NT2/D1 (cell line): ENCODE data around the gene FKBP1B.
"Not testable (repeated sequence)": the region's sequence is repeated elsewhere in the genome, so short reads cannot be mapped to it uniquely, and the experiment has no call there.

Experiments
- DNase-seq: peaks from one replicate; pipeline ENCODE4 v3.0.0-alpha.2; 2011; ENCODE audit warnings: low read depth, low spot score
- H3K27me3 ChIP-seq: 2 replicates; pipeline ENCODE4 v1.6.0; 2011; ENCODE audit warnings: mild to moderate bottlenecking; ENCODE audit not compliant: insufficient read length, insufficient read depth
- H3K36me3 ChIP-seq: 2 replicates; pipeline ENCODE4 v1.6.1; 2011; ENCODE audit warnings: mild to moderate bottlenecking, low read length, mixed read lengths; ENCODE audit not compliant: insufficient read depth, insufficient read length
- H3K4me1 ChIP-seq: 2 replicates; pipeline ENCODE4 v1.5.1; 2011; ENCODE audit not compliant: insufficient read depth, insufficient read length
- H3K4me3 ChIP-seq: 2 replicates; pipeline ENCODE4 v1.5.1; 2011; ENCODE audit warnings: low read depth; ENCODE audit not compliant: insufficient read length
- H3K9ac ChIP-seq: 2 replicates; pipeline ENCODE4 v1.6.0; 2011; ENCODE audit warnings: low read depth; ENCODE audit not compliant: insufficient read length
- H3K9me3 ChIP-seq: 2 replicates; pipeline ENCODE4 v1.5.1; 2011; ENCODE audit warnings: mild to moderate bottlenecking, low read length; ENCODE audit not compliant: insufficient read depth
- SUZ12 ChIP-seq: IDR thresholded peaks from 2 replicates; pipeline ENCODE4 v1.6.1; 2011; ENCODE audit not compliant: insufficient read length, insufficient read depth; ENCODE audit errors: extremely low read depth
- YY1 ChIP-seq: IDR thresholded peaks from 2 replicates; pipeline ENCODE4 v1.6.1; 2011; ENCODE audit not compliant: insufficient read length, insufficient read depth
- ZNF274 ChIP-seq: IDR thresholded peaks from 2 replicates; pipeline ENCODE4 v1.6.1; 2011; ENCODE audit warnings: mild to moderate bottlenecking, low read depth, low read length

Gene FKBP1B

DNA sequence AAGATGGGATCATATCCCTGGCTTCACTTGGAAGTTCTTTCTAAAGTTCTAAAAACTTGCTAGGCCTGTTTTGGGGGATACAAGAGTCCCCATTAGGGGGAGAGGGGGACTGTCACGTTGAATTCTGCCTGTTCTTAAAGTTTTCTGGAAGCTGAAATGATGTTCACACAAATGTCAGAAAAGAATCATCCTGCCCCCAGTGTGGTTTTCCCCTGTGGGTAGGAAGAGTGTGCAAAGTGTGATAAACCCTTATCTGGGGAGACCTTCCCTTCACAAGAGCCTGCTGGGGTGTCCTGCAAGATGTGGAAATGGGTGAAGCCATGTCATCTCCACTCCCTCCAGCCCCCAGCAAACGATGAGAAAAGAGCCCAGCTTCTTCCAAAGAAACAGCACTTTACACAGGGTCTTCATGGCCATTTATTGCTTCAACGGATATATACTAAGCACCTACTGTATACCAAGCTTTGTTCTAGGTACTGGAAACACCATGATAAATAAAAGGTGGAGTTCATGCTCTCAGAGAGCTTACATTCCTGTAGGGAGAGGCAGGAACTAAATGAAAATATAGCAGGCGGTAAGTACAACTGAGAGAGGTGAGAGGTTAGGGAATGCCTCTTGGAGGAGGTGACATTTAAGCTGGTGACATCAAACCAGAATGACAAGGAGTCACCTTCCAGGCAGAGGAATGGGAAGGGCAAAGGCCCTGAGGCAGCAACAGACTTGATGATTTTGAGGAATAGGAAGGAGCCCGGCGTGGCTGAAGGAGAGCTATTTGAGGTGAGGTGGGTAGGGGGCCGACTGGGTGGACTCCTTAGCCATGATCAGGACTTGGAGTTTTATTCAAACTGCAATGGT is 38.1 kb upstream of the FKBP1B start:
- H3K4me1 ChIP-seq, result peaks cover 6% of the 10 kb centered on the region
- no peaks in the 10 kb centered on the region for H3K27me3 ChIP-seq
- DNase-seq, result no peak
- no peak overlapping the region for H3K4me3 ChIP-seq
- H3K36me3 ChIP-seq, result no peaks in the 10 kb centered on the region
- H3K9ac ChIP-seq, result no peak overlapping the region
- H3K9me3 ChIP-seq, result no peaks in the 10 kb centered on the region
- TF ChIP-seq YY1 (no peak), ZNF274 (no peak), SUZ12 (no peak)

DNA sequence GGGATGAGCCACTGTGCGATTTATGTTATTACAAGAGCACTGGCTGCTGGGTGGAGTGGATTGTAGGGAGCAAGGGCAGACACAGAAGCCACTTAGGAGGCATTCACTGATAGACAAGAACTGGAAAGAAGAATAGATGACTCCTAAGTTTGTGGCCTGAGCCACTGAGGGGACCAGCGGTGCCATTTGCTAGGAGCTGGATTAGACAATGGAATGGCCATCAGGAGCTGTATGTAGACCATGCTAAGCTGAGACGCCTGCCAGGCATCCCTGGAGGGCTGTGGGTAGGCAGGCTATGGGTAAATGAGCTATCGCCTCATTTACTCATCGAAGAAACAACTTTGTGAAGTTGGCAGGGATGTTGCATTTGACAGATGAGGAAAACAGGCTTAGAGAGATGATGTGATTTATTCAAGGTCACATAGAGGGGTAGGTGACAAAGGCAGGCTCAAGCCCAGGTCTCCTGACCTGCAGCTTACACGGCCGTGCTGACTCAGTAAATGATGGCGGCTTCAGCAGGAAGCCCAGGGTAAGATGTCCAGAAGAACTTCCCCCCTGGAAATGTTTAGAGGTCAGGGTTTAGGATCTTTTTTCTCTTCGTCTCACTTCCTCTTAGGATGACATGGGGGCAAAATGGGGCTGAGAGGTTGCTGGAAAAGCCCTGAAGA is 36.9 kb upstream of the FKBP1B start:
- peaks cover 6% of the 10 kb centered on the region for H3K4me1 ChIP-seq
- DNase-seq, result no peak
- H3K9ac ChIP-seq, result no peak overlapping the region
- no peak for TF ChIP-seq ZNF274
- TF ChIP-seq YY1, result no peak
- no peak for TF ChIP-seq SUZ12
- H3K27me3 ChIP-seq, result no peaks in the 10 kb centered on the region
- no peaks in the 10 kb centered on the region for H3K9me3 ChIP-seq
- no peaks in the 10 kb centered on the region for H3K36me3 ChIP-seq
- no peak overlapping the region for H3K4me3 ChIP-seq

DNA sequence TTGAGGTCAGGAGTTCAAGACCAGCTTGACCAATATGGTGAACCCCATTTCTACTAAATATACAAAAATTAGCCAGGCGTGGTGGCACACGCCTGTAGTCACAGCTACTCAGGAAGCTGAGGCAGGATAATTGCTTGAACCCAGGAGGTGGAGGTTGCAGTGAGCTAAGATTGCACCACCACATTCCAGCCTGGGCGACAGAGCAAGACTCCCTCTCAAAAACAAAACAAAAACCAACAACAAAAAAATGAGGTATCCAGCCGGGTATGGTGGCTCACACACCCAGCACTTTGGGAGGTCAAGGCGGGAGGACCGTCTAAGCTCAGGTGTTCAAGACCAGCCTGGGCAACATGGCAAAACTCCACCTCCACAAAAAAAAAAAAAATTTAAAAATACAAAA is 34.6 kb upstream of the FKBP1B start:
- H3K36me3 ChIP-seq, H3K9me3 ChIP-seq, H3K27me3 ChIP-seq, H3K4me3 ChIP-seq, H3K9ac ChIP-seq, DNase-seq: not testable (repeated sequence)
- H3K4me1 ChIP-seq, result peaks cover 11% of the 10 kb centered on the region

DNA sequence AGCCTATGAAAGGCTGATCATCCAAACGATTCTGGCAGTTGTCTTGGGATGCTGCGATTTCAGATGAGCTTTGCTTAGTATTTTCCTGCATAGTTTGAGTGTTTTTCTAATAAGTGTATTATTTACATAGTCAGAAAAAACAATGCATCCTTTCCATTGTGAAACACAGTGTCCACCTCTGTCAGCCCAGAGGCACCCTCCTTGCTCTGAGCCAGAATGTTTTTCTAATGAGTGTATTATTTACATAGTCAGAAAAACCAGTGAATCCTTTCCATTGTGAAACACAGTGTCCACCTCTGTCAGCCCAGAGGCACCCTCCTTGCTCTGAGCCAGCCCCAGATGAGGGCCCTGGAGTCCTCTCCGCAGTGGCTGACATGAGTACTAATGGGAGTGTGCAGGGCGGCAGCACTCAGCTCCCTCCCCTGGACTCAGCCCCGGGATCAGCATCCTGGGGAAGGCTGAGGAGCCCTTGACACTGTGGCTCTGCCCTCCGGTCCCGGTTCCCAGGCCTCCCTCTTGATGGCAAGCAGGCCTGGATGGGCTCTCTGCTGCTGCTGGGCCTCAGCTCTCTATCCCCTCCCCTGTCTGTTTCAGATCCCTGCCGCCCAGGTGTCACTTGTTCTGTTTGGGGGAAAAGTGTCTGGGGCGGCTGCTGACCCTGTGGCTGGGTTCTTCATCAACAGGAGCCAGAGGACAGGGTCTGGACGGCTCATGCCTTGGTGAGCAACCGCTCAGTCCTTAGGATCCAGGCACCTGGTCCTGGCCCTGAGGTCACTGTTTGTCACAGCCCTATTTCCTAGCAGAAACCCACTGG is 33.8 kb upstream of the FKBP1B start:
- Histone ChIP-seq H3K4me1 (peaks cover 9% of the 10 kb centered on the region), H3K27me3 (no peaks in the 10 kb centered on the region), H3K4me3 (no peak overlapping the region), H3K36me3 (no peaks in the 10 kb centered on the region), H3K9ac (peak overlapping the region; percentile 50), H3K9me3 (no peaks in the 10 kb centered on the region)
- DNase-seq, result no peak
- TF ChIP-seq ZNF274, result no peak
- no peak for TF ChIP-seq SUZ12
- TF ChIP-seq YY1, result no peak

DNA sequence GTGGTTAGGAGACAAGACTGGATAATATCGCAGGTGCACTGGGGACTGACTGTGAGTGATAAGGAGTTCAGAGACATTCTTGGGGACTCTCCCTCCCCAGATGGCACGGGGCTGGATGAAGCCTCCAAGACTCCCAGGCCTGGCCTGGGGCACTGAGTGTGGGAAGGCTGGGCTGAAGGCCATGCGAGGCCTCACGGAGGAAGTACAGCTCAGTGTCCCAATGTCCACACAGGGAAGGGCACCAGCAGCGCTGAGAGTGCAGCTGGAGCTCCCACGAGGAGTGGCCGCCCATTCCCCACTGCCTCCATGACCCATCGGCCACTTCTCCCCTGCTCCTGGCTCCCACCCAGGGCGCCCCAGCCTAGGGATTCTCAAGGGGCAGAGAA is 33.2 kb upstream of the FKBP1B start:
- peaks cover 12% of the 10 kb centered on the region for H3K4me1 ChIP-seq
- no peak for DNase-seq
- no peak overlapping the region for H3K4me3 ChIP-seq
- H3K36me3 ChIP-seq, result no peaks in the 10 kb centered on the region
- no peak overlapping the region for H3K9ac ChIP-seq
- TF ChIP-seq ZNF274 (no peak), SUZ12 (no peak), YY1 (no peak)
- H3K27me3 ChIP-seq, result no peaks in the 10 kb centered on the region
- no peaks in the 10 kb centered on the region for H3K9me3 ChIP-seq

DNA sequence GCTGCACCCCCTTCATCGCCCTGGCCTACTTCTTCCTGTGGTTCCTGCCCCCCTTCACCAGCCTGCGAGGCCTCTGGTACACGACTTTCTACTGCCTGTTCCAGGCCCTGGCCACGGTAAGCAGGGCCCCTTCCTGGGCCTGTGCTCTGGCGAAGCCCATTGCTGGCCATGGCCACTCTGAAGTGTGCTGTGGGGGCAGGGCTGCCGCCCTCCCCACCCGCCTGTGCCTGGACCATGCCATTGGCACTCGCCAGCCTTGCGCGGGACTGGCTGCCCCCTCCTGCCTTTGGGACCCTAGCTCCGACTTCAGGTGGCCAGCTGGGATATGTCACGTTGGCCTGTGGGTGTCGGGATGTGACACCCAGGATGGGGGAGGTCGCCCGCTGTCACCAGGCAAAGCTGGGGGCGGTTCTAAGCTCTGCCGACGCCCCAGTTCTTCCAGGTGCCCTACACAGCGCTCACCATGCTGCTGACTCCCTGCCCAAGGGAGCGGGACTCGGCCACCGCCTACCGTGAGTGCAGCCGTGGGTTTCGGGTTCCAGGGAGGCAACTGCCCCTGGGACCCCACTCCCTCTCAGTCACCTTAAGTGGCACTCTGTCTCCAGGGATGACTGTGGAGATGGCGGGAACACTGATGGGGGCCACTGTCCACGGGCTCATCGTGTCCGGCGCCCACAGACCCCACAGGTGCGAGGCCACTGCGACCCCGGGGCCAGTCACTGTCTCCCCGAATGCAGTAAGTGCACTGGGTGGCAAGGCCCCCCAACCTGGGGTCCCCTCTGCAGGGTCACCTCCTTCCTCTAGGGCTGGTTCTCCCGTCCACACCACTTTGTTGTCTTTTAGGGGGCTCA is 32.5 kb upstream of the FKBP1B start:
- no peak overlapping the region for H3K9ac ChIP-seq
- H3K36me3 ChIP-seq, result no peaks in the 10 kb centered on the region
- no peak overlapping the region for H3K4me3 ChIP-seq
- TF ChIP-seq YY1 (no peak), SUZ12 (no peak), ZNF274 (no peak)
- peaks cover 17% of the 10 kb centered on the region for H3K4me1 ChIP-seq
- no peaks in the 10 kb centered on the region for H3K27me3 ChIP-seq
- H3K9me3 ChIP-seq, result no peaks in the 10 kb centered on the region
- no peak for DNase-seq

DNA sequence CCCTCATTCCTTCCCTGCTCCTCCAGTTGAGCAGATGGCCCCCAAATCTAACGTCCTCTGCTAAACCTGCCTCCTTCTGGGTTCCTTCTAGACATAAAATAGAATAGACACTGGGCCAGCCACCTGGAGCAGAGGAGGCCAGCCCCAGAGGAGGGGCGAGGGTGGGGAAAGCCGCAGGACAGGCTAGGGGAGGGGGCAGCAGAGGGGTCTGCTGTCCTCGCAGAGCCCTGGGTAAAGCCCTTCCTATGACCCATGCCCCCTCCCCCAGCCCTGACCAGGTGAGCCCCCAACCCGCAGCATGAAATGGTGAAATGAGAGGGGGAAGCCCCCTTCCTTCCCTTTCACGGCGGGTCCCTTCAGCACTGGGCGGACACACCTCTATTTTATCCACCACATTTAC is 31.8 kb upstream of the FKBP1B start:
- no peak for DNase-seq
- H3K36me3 ChIP-seq, result peaks cover 4% of the 10 kb centered on the region
- no peaks in the 10 kb centered on the region for H3K27me3 ChIP-seq
- TF ChIP-seq YY1, result no peak
- no peak for TF ChIP-seq ZNF274
- TF ChIP-seq SUZ12, result no peak
- peaks cover 17% of the 10 kb centered on the region for H3K4me1 ChIP-seq
- no peak overlapping the region for H3K9ac ChIP-seq
- no peaks in the 10 kb centered on the region for H3K9me3 ChIP-seq
- no peak overlapping the region for H3K4me3 ChIP-seq
